ENCODE results near the gene RTEL1.

The RTEL1 gene

DNA sequence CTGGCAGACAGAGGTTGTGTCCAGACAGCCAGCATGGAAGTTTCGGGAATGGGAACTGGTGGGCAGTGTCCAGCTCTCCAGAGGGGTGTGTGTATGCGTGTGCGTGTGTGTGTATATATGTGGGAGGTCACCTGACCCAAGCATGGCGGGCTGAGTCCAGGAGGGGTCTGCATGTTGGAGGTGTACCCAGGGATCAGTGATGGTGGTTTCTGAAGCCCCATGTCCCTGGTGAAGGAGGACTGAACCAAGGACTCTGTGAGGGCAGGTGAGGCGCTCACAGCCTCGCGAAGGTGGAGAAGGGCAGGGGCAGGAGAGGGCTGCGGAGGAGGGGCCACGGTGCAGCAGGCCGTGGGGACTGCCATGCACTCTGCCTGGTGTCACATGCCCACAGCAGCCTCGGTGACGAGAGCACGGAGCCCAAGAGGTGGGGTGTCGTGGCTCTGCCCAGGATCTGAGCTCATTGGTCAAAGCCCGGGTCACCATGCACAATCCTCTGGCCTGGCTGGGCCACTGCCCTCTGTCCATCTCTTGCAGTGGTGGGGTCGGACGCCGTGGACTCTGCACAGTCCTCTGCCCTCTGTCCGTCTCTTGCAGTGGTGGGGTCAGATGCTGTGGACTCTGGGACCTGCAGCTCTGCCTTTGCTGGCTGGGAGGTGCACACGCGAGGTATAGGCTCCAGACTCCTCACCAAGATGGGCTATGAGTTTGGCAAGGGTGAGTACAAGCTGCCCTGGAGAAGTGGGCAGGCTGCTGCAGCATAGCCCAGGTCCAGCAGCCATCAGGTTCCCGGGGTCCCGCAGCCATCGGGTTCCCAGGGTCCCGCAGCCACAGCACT is 76.2 kb downstream of the RTEL1 start:
- H3K9me3 ChIP-seq (replicated peaks; ENCODE audit: insufficient read depth, low read length): no peaks in the 10 kb centered on the region
- no peak overlapping the region for H2AFZ ChIP-seq (ENCODE audit: low read length)
- peaks cover 43% of the 10 kb centered on the region for H3K4me1 ChIP-seq (ENCODE audit: low read length)
- H3K27me3 ChIP-seq (replicated peaks; ENCODE audit: insufficient read depth, low read length): no peaks in the 10 kb centered on the region
- TF ChIP-seq EZH2 (optimal IDR thresholded peaks at IDR 0.05; ENCODE audit: low read depth, low read length): no peak
- H3K4me3 ChIP-seq (ENCODE audit: low read length): no peak overlapping the region
- H3K9ac ChIP-seq (ENCODE audit: low read length): no peak overlapping the region
- peaks cover 44% of the 10 kb centered on the region for H3F3A ChIP-seq (ENCODE audit: insufficient read depth, low read length)
- no peaks in the 10 kb centered on the region for H3K9me2 ChIP-seq (replicated peaks; ENCODE audit: insufficient read depth, low read length)
- H3K79me2 ChIP-seq (ENCODE audit: low read length): peaks cover 72% of the 10 kb centered on the region
- H3K36me3 ChIP-seq (replicated peaks; ENCODE audit: insufficient read depth, low read length): no peaks in the 10 kb centered on the region
- no peak overlapping the region for H3K27ac ChIP-seq (ENCODE audit: low read length)
- H3K4me2 ChIP-seq (ENCODE audit: low read depth, low read length): no peak overlapping the region
- no peak for DNase-seq
- no peaks in the 10 kb centered on the region for H4K20me1 ChIP-seq (ENCODE audit: insufficient read depth, low read length)

DNA sequence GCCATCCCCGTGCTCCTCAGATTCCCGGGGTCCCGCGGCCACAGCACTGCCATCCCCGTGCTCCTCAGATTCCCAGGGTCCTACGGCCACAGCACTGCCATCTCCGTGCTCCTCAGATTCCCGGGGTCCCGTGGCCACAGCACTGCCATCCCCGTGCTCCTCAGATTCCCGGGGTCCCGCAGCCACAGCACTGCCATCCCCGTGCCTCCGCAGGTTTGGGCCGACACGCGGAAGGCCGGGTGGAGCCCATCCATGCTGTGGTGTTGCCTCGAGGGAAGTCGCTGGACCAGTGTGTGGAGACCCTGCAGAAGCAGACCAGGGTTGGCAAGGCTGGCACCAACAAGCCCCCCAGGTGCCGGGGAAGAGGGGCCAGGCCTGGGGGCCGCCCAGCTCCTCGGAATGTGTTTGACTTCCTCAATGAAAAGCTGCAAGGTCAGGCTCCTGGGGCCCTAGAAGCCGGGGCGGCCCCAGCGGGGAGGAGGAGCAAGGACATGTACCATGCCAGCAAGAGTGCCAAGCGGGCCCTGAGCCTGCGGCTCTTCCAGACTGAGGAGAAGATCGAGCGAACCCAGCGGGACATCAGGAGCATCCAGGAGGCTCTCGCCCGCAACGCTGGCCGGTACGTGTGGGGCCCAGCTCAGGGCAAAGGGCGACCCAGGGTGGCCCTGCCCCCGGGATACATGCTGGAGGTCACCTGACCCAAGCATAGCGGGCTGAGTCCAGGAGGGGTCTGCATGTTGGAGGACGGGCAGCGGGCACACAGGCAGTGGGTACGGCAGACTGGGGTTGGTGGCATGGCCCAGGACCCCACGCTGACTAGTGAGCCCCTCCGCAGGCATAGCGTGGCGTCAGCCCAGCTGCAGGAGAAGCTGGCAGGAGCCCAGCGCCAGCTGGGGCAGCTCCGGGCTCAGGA is 77.1 kb downstream of the RTEL1 start:
- Histone ChIP-seq H3K9ac (ENCODE audit: low read length) (peak overlapping the region; percentile 88; the same call in 1 of the 2 replicates), H3K27ac (ENCODE audit: low read length) (peak overlapping the region; percentile 93; the same call in 1 of the 2 replicates), H3K36me3 (replicated peaks; ENCODE audit: insufficient read depth, low read length) (no peaks in the 10 kb centered on the region), H3K4me1 (ENCODE audit: low read length) (peaks cover 35% of the 10 kb centered on the region), H3K79me2 (ENCODE audit: low read length) (peaks cover 72% of the 10 kb centered on the region), H2AFZ (ENCODE audit: low read length) (no peak overlapping the region), H3K9me2 (replicated peaks; ENCODE audit: insufficient read depth, low read length) (no peaks in the 10 kb centered on the region), H3F3A (ENCODE audit: insufficient read depth, low read length) (peaks cover 35% of the 10 kb centered on the region), H3K4me2 (ENCODE audit: low read depth, low read length) (peak overlapping the region; percentile 94; the same call in 1 of the 2 replicates), H3K9me3 (replicated peaks; ENCODE audit: insufficient read depth, low read length) (no peaks in the 10 kb centered on the region), H4K20me1 (ENCODE audit: insufficient read depth, low read length) (no peaks in the 10 kb centered on the region), H3K27me3 (replicated peaks; ENCODE audit: insufficient read depth, low read length) (no peaks in the 10 kb centered on the region), H3K4me3 (ENCODE audit: low read length) (no peak overlapping the region; the same call in 1 of the 2 replicates)
- no peak for DNase-seq
- TF ChIP-seq, protein P1, sequence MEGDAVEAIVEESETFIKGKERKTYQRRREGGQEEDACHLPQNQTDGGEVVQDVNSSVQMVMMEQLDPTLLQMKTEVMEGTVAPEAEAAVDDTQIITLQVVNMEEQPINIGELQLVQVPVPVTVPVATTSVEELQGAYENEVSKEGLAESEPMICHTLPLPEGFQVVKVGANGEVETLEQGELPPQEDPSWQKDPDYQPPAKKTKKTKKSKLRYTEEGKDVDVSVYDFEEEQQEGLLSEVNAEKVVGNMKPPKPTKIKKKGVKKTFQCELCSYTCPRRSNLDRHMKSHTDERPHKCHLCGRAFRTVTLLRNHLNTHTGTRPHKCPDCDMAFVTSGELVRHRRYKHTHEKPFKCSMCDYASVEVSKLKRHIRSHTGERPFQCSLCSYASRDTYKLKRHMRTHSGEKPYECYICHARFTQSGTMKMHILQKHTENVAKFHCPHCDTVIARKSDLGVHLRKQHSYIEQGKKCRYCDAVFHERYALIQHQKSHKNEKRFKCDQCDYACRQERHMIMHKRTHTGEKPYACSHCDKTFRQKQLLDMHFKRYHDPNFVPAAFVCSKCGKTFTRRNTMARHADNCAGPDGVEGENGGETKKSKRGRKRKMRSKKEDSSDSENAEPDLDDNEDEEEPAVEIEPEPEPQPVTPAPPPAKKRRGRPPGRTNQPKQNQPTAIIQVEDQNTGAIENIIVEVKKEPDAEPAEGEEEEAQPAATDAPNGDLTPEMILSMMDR (IDR thresholded peaks at IDR 0.05; ENCODE audit: low read length): no peak
- TF ChIP-seq EZH2 (optimal IDR thresholded peaks at IDR 0.05; ENCODE audit: low read depth, low read length): no peak
- TF ChIP-seq EZH2phosphoT487 (IDR thresholded peaks at IDR 0.05; ENCODE audit: low read length): no peak

DNA sequence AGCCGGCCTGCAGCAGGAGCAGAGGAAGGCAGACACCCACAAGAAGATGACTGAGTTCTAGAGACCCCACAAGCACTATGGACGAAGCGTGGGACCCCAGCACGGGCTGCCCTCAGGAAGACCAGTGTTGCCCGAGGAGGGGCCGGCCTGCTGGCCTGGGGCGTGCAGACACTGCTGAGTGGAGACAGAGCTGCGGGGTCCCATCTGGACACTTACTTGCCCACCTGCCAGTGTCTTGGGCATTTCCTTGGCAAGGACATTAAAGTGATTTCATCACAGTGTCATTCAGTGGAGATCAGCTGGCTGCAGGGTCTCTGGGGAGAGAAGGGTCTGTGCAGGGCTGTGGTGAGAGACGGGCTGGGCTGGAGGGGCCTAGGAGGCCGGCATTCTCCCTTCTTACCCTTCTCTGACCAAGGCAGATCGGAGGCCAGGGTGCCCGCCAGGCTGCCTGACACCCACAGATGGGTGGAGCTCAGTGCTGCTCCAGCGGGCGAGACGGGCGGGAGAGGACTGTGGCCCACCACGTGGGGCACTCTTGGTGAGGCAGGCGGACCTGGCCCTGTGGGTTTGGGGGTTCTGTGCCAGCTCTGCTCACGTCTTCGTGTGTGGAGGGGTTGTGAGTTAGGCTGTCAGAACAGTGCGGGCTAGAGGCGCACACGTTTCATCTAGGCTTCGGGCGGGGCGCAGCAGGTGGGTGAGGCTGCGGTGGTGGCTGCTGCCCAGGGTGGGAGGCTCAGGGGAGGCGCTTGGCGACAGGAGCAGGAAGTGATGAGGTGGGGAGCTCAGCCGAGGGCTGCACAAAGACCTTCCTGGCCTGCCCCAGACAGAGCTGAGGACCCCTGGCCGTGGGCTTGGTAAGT is 78.0 kb downstream of the RTEL1 start, which contains the start of gene LIME1:
Gene LIME1 (plus strand): TSS at position 806 of the 860 bp plus-strand sequence. CDS start 886 bp downstream, outside the sequence.
- Histone ChIP-seq H3K4me3 (ENCODE audit: low read length) (peak within 1 kb of the TSS; percentile 86), H3K9me2 (replicated peaks; ENCODE audit: insufficient read depth, low read length) (no peaks in the 10 kb centered on the region), H3K27me3 (replicated peaks; ENCODE audit: insufficient read depth, low read length) (no peaks in the 10 kb centered on the region), H3K9me3 (replicated peaks; ENCODE audit: insufficient read depth, low read length) (no peaks in the 10 kb centered on the region), H2AFZ (ENCODE audit: low read length) (no peak within 1 kb of the TSS), H4K20me1 (ENCODE audit: insufficient read depth, low read length) (no peaks in the 10 kb centered on the region), H3K27ac (ENCODE audit: low read length) (peak within 1 kb of the TSS; percentile 93), H3F3A (ENCODE audit: insufficient read depth, low read length) (peaks cover 28% of the 10 kb centered on the region), H3K36me3 (replicated peaks; ENCODE audit: insufficient read depth, low read length) (no peaks in the 10 kb centered on the region), H3K4me2 (ENCODE audit: low read depth, low read length) (peak within 1 kb of the TSS; percentile 94), H3K9ac (ENCODE audit: low read length) (peak within 1 kb of the TSS; percentile 88), H3K79me2 (ENCODE audit: low read length) (peaks cover 72% of the 10 kb centered on the region), H3K4me1 (ENCODE audit: low read length) (peaks cover 30% of the 10 kb centered on the region)
- peak; percentile 92 for DNase-seq
- TF ChIP-seq, protein P1 (IDR thresholded peaks at IDR 0.05; ENCODE audit: low read length): peak; percentile 15; the same call in 1 of the 2 replicates
- TF ChIP-seq EZH2phosphoT487 (IDR thresholded peaks at IDR 0.05; ENCODE audit: low read length): no peak

Measured in MM.1S (cell line).